ENCODE measurements around the gene MACC1. TPM values are rescaled to one million over a fixed set of nuclear protein-coding genes. Genes with fewer than 3 reads are reported as not detected.

Gene MACC1
- total and polyA plus RNA-seq, 2 of the 13 experiments (the other 11 are each of a cell fraction or from before 2014, with no cell fraction given), result 0.04 TPM; not detected in 1

- TF ChIP-seq TERF1 (CRISPR knock-in tag; IDR thresholded peaks at IDR 0.05), result no peak
Observed at GRCh38 chr7:20132585-20132984, 84.6 kb downstream of the MACC1 start (continued).

GRCh38 chr7:20131776-20132175 lies 85.4 kb downstream of the MACC1 start:
- CTCF ChIA-PET (ENCODE audit: low intra/inter-chr PET ratio, low total read pairs), result no interaction called here
- no peak overlapping the region for H2AFZ ChIP-seq (ENCODE audit: low read length)

GRCh38 chr7:20129920-20130319 lies 87.3 kb downstream of the MACC1 start:
- ATAC-seq (no peak), DNase-seq (ENCODE audit: low spot score) (no peak), FAIRE-seq (no peak)
- POLR2A ChIA-PET, result no interaction called here
- in situ Hi-C loops (cut with HindIII; ENCODE audit: extremely low pct_ligation_motif_present, low pct_unique_long_range_greater_than_20kb), result no loop called here
- Histone ChIP-seq H3K4me1 (ENCODE audit: insufficient read depth, low read length) (no peaks in the 10 kb centered on the region), H3K27ac (ENCODE audit: extremely low read length, insufficient read depth, low read length) (no peak overlapping the region), H3K4me3 (replicated peaks in 1 of 3; ENCODE audit: insufficient read depth in 1 of 3, low read depth in 2 of 3, low read length in 3 of 3) (no peak overlapping the region), H2AFZ (ENCODE audit: low read length) (no peak overlapping the region), H4K20me1 (ENCODE audit: insufficient read depth, low read length) (no peaks in the 10 kb centered on the region), H3K4me2 (ENCODE audit: low read depth, low read length) (no peak overlapping the region), H3K36me3 (replicated peaks in 1 of 2; ENCODE audit: control insufficient read depth in 1 of 2, insufficient read depth in 2 of 2, low read length in 2 of 2) (no peaks in the 10 kb centered on the region), H3K9ac (ENCODE audit: insufficient read depth, low read depth, low read length) (no peak overlapping the region), H3K79me2 (ENCODE audit: insufficient read depth, low read length) (no peaks in the 10 kb centered on the region), H3K9me3 (ENCODE audit: low read length) (no peaks in the 10 kb centered on the region), H3K27me3 (ENCODE audit: control insufficient read depth in 1 of 2, insufficient read depth in 2 of 2, low read length in 2 of 2) (no peaks in the 10 kb centered on the region)
- CTCF ChIA-PET (ENCODE audit: low intra/inter-chr PET ratio, low total read pairs), result no interaction called here
- BruUV-seq (replicated peaks), result no TSS peak
- intact Hi-C loops (cut with micrococcal nuclease; ENCODE audit: unreplicated experiment), result no loop called here
- TF ChIP-seq GMEB2 (CRISPR knock-in tag; IDR thresholded peaks at IDR 0.05; ENCODE audit: low read depth), result no peak
- no peak for TF ChIP-seq ZBTB46 (CRISPR knock-in tag; IDR thresholded peaks at IDR 0.05; ENCODE audit: borderline replicate concordance)
- no peak for TF ChIP-seq GTF2F1 (IDR thresholded peaks at IDR 0.05; ENCODE audit: low read length)
- no peak for TF ChIP-seq ZNF660 (CRISPR knock-in tag; IDR thresholded peaks at IDR 0.05; ENCODE audit: borderline replicate concordance, low read depth)
- TF ChIP-seq ZNF800 (CRISPR knock-in tag; IDR thresholded peaks at IDR 0.05), result no peak

More at GRCh38 chr7:20131776-20132175, 85.4 kb downstream of the MACC1 start:
- Histone ChIP-seq H3K27ac (ENCODE audit: extremely low read length, insufficient read depth, low read length) (no peak overlapping the region), H3K36me3 (replicated peaks in 1 of 2; ENCODE audit: control insufficient read depth in 1 of 2, insufficient read depth in 2 of 2, low read length in 2 of 2) (no peaks in the 10 kb centered on the region), H3K4me1 (ENCODE audit: insufficient read depth, low read length) (no peaks in the 10 kb centered on the region), H3K79me2 (ENCODE audit: insufficient read depth, low read length) (no peaks in the 10 kb centered on the region), H3K4me2 (ENCODE audit: low read depth, low read length) (no peak overlapping the region), H3K27me3 (ENCODE audit: control insufficient read depth in 1 of 2, insufficient read depth in 2 of 2, low read length in 2 of 2) (no peaks in the 10 kb centered on the region), H3K4me3 (replicated peaks in 1 of 3; ENCODE audit: insufficient read depth in 1 of 3, low read depth in 2 of 3, low read length in 3 of 3) (no peak overlapping the region), H3K9ac (ENCODE audit: insufficient read depth, low read depth, low read length) (no peak overlapping the region), H3K9me3 (ENCODE audit: low read length) (no peaks in the 10 kb centered on the region), H4K20me1 (ENCODE audit: insufficient read depth, low read length) (no peaks in the 10 kb centered on the region)
- TF ChIP-seq MAZ (IDR thresholded peaks at IDR 0.05; ENCODE audit: borderline replicate concordance, low read depth, low read length) (no peak), MAZ (CRISPR knock-in tag; IDR thresholded peaks at IDR 0.05; ENCODE audit: low read depth) (no peak), RFX5 (IDR thresholded peaks at IDR 0.05; ENCODE audit: low read depth, low read length) (no peak), ZNF331 (CRISPR knock-in tag; IDR thresholded peaks at IDR 0.05) (no peak), NR0B2 (CRISPR knock-in tag; IDR thresholded peaks at IDR 0.05) (no peak), ATRX (CRISPR knock-in tag; IDR thresholded peaks at IDR 0.05; ENCODE audit: borderline replicate concordance) (no peak)
- POLR2A ChIA-PET, result no interaction called here
- in situ Hi-C loops (cut with HindIII; ENCODE audit: extremely low pct_ligation_motif_present, low pct_unique_long_range_greater_than_20kb) (no loop called here), intact Hi-C loops (cut with micrococcal nuclease; ENCODE audit: unreplicated experiment) (no loop called here)
- no peak for DNase-seq (ENCODE audit: low spot score)
- BruUV-seq (replicated peaks), result no TSS peak
- no peak for FAIRE-seq
- no peak for ATAC-seq
- WGBS (ENCODE audit: low lambda C conversion rate), result 1% methylated on average over 4 of the region's 4 CpGs
